Panc1 (cell line): ENCODE data around the gene TRIM36.

Experiments
- POLR2AphosphoS5 ChIP-seq: IDR thresholded peaks from 2 replicates; pipeline ENCODE4 v1.6.1; 2012; ENCODE audit warnings: mild to moderate bottlenecking, low read depth, low read length, moderate library complexity
- REST ChIP-seq, 2 experiments: IDR thresholded peaks; 2 replicates each; pipeline ENCODE4 v1.6.1; 2011 to 2012; ENCODE audit warnings: low read depth in 2 of 2, control low read depth in 1 of 2, low read length in 1 of 2, mild to moderate bottlenecking in 1 of 2, moderate library complexity in 1 of 2; ENCODE audit not compliant: insufficient read depth in 1 of 2
- SIN3A ChIP-seq: IDR thresholded peaks from 2 replicates; pipeline ENCODE4 v1.6.1; 2012; ENCODE audit warnings: low read depth, mild to moderate bottlenecking, low read length, moderate library complexity, borderline replicate concordance; ENCODE audit not compliant: insufficient read depth
- TF ChIP-seq, protein P1 (sequence below): fragments of 450-650 bp; IDR thresholded peaks from 2 replicates; pipeline ENCODE4 v1.5.1; 2017; ENCODE audit warnings: mild to moderate bottlenecking

DNA sequence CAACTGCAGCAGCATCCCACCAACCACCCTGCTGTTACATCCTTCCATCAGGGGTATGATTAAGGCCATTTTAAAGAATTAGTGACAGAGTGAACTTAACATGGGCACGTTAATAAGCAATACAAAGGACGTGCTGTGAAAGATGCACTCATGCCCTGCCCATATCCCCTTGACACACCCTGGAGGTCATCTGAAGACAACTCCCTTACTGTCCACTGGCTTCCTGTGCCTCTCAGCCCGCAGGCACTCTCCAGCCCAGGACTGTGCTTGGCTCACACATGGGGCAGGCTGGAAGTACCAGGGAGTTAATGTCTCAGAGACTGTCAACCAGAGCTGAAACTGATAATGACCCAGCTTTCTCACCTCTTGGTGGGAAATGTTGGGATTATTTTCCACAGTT, 81.8 kb downstream of the TRIM36 start:
- TF ChIP-seq, protein P1, sequence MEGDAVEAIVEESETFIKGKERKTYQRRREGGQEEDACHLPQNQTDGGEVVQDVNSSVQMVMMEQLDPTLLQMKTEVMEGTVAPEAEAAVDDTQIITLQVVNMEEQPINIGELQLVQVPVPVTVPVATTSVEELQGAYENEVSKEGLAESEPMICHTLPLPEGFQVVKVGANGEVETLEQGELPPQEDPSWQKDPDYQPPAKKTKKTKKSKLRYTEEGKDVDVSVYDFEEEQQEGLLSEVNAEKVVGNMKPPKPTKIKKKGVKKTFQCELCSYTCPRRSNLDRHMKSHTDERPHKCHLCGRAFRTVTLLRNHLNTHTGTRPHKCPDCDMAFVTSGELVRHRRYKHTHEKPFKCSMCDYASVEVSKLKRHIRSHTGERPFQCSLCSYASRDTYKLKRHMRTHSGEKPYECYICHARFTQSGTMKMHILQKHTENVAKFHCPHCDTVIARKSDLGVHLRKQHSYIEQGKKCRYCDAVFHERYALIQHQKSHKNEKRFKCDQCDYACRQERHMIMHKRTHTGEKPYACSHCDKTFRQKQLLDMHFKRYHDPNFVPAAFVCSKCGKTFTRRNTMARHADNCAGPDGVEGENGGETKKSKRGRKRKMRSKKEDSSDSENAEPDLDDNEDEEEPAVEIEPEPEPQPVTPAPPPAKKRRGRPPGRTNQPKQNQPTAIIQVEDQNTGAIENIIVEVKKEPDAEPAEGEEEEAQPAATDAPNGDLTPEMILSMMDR: no peak
- TF ChIP-seq SIN3A (no peak), REST (IDR thresholded peaks at IDR 0.05; ENCODE audit: insufficient read depth in 1 of 2, low read depth in 2 of 2, low read length in 1 of 2) (no peak), POLR2AphosphoS5 (no peak)
